SU-DHL-6 (cell line): ENCODE measurements around the gene AUH.

Source experiments
- EZH2phosphoT487 ChIP-seq: fragments of 200-600 bp; sonication (generic), shearing (Covaris generic); conservative IDR thresholded peaks from 2 replicates; pipeline ENCODE4 v1.6.1; 2018; ENCODE audit warnings: mild to moderate bottlenecking, antibody characterized with exemption, low read length, moderate library complexity, mixed read lengths
- TF ChIP-seq, protein P1 (sequence below): fragments of 200-600 bp; sonication (generic); IDR thresholded peaks from one replicate; pipeline ENCODE4 v1.5.1; 2017; ENCODE audit warnings: antibody characterized with exemption, mild to moderate bottlenecking, low read length, moderate library complexity; ENCODE audit not compliant: insufficient read depth, poor library complexity, severe bottlenecking

DNA sequence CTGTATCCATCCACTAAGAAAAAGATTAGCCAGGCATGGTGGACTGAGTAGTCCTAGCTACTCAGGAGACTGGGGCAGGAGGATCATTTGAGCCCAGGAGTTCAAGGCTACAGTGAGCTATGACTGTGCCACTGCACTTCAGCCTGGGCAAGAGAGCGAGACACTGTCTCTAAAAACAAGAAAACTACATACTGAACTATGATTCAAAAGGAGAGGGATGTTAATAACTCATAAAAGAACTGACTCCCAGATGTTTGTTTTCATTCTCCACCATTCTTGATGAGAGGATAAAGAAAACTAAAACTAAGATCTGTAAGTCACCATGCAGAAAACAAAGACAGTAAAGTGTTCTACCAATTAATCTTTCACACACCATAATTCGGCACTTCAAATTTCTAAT, 53.5 kb downstream of the AUH start:
- TF ChIP-seq, protein P1, sequence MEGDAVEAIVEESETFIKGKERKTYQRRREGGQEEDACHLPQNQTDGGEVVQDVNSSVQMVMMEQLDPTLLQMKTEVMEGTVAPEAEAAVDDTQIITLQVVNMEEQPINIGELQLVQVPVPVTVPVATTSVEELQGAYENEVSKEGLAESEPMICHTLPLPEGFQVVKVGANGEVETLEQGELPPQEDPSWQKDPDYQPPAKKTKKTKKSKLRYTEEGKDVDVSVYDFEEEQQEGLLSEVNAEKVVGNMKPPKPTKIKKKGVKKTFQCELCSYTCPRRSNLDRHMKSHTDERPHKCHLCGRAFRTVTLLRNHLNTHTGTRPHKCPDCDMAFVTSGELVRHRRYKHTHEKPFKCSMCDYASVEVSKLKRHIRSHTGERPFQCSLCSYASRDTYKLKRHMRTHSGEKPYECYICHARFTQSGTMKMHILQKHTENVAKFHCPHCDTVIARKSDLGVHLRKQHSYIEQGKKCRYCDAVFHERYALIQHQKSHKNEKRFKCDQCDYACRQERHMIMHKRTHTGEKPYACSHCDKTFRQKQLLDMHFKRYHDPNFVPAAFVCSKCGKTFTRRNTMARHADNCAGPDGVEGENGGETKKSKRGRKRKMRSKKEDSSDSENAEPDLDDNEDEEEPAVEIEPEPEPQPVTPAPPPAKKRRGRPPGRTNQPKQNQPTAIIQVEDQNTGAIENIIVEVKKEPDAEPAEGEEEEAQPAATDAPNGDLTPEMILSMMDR = no peak
- TF ChIP-seq EZH2phosphoT487 = no peak
